Measurements from ENCODE around the gene PHF24. TPM values are rescaled to one million over a fixed set of nuclear protein-coding genes. Genes with fewer than 3 reads are reported as not detected.
A peak's percentile ranks its signal among the peaks of the same experiment; 100 is the strongest.

PHF24 gene
- total RNA-seq, 1 experiment from 2014 or later, result 0.42 TPM

DNA sequence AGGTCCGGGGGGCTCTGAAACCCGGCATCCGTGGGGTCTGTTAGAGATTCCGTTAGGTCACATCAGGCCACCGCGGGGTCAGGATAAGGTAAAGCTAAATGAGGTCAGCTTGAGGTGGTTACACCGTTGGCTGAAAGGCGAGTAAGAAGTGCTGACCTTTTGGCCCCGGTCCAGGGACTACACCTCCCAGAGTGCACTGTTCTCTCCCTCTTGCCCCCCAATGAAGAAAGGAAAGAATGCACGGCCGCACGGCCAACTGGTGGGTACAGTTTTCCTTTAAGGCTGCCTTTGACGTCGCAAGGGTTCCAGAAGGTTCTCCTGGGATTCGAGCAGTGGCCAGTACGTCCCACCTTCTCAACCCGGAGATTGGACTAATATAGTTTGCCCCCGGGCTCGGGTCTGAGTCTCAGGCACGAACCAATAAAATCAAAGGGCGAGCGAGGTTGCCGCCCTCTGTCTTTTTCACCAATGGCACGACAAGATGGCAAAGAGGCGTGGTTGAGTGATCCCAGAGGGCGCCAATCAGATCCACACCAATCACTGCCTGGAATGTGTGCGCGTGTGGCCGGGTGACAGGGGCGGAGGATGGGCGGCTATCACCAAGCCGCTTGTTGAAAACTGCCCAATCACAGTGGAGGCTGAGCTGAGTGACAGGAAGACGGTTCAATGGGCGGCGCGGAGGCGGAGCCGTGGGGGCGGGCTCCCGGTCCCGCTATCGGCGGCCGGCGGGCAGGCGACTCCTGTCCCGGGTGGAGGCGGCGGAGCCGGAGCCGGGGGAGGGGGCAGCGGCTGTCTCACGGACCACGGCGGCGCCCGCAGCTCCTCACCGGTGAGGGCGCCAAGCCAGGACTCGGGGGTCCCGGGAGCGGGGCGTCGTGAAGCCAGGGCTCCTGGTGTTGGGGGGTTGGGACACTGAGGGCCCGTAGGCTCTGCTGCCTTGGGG is 31.2 kb downstream of the PHF24 start, which contains the start of gene DNAJB5:
TSS of gene DNAJB5 (plus strand) at position 743 of the 943 bp plus-strand sequence. CDS start 886 bp downstream, outside the sequence.
- no peaks in the 10 kb centered on the region; the same call in 1 of the 2 replicates for H3K36me3 ChIP-seq (replicated peaks; ENCODE audit: control insufficient read depth, insufficient read depth, low read length)
- peak; percentile 98 for DNase-seq

DNA sequence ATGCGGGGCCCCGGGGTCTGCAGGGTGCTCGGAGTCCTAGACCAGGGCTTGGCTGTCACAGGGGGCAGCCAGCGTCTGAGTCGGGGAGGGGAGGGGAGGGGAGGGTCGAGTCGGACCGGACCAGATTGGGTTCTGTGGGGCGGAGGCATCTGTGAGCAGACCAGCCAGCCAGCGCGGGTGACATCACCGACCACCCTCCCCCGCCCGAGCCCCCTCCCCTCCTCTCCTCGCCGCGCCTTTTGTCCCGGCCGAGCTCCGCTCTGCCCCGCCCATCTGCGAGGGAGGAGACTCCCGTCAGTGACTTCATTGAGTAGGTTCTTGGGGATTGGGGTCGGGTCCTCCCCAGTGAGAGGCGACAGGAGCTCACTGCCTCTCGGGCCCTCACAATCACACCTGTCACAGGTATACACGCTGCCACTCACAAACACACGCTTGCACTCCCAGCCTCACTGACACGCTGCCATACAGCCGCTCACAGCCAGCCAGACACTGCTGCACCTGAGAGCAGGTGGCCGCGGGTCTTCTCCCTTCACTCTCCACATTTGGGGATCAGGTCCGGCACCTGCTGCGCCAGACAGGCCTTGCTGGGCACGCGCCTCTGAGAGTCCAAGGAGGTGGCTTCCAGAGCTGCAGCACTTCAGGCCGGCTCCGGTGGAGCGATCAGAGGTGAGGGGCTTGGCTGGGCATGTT is 32.0 kb downstream of the PHF24 start:
- H3K4me3 ChIP-seq (ENCODE audit: insufficient read depth, low read depth, low read length), result peak overlapping the region; percentile 86
- H3K27me3 ChIP-seq (ENCODE audit: control insufficient read depth, insufficient read depth, low read length), result no peaks in the 10 kb centered on the region
- H3K36me3 ChIP-seq (replicated peaks; ENCODE audit: control insufficient read depth, insufficient read depth, low read length), result peaks cover 4% of the 10 kb centered on the region
- DNase-seq, result peak; percentile 97

More for the DNA sequence above, 31.2 kb downstream of the PHF24 start, which contains the start of gene DNAJB5:
- Histone ChIP-seq H3K27me3 (ENCODE audit: control insufficient read depth, insufficient read depth, low read length) (no peaks in the 10 kb centered on the region), H3K4me3 (ENCODE audit: insufficient read depth, low read depth, low read length) (peak within 1 kb of the TSS; percentile 86)

DNA sequence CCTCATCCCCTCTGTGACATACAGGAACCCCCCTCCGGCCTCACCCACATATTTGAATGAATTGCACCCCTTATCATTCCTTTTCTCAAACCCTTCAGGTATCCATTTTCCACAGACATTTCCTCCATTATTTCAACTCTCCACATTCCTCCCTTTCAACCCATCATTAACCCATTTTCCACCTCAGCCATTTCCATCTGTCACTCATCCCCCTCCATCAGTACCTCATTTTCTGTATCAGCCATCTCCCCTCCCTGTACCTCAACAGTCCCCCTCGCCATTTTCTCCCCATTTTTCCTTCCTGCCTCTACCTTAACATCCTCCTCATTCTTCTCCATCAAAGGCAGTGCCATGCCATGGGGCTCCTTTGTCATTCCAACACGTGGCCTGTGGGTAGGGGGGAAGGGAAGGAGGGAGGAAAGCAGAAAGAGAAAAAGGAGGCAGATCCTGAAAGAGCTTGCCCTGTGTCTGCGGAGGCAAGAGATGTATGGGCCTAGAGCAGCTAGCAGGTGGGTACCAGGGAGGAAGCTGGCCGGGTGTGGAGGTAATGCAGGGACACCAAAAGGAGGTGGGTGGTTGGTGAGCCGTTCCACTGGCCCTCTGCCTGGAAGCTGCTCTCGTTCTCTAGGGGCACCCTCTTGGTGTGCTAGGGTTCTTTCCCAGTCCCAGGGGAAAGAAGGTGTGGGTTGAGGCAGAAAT is 33.0 kb downstream of the PHF24 start:
- peak overlapping the region; percentile 86 for H3K4me3 ChIP-seq (ENCODE audit: insufficient read depth, low read depth, low read length)
- peak; percentile 60 for DNase-seq
- H3K27me3 ChIP-seq (ENCODE audit: control insufficient read depth, insufficient read depth, low read length), result no peaks in the 10 kb centered on the region
- H3K36me3 ChIP-seq (replicated peaks; ENCODE audit: control insufficient read depth, insufficient read depth, low read length), result peaks cover 12% of the 10 kb centered on the region

DNA sequence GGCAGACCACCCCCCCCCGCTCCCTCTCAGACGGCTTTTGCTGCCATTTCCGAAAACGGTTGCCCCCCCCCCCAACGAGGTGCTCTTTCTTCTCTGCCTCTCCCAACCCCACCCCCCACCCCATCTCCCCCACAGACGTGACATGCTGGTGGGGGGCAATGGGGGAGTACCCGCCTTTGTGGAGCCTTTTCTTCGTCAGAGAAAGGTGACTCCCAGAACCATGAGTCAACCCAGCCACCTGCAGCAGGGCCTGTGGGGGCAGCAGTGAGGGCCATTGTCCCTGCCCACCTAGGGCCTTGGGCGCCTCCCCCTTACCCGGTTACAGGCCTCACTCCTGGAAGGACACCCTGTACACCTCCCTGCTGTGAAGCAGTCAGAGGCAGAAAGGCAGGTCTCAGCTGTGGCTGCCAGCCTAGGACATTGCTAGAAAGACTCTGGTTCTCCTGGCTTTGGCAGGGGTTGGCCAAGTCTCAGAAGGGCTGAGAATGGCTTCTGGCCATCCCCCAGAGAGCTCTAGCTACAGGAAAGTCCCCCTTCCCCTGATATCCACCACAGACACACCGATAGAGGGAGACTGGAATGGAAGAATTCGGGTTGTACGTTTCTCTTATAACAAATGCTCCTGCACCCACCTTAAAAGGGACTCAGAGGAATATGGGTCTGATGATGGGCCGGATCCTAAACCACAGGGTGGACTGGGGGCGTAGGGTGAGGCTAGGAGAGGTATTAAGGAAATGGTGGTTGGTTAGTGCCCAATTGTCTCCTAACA is 33.7 kb downstream of the PHF24 start:
- peak overlapping the region; percentile 31 for H3K4me3 ChIP-seq (ENCODE audit: insufficient read depth, low read depth, low read length)
- peak; percentile 78 for DNase-seq
- H3K36me3 ChIP-seq (replicated peaks; ENCODE audit: control insufficient read depth, insufficient read depth, low read length), result peaks cover 18% of the 10 kb centered on the region
- no peaks in the 10 kb centered on the region for H3K27me3 ChIP-seq (ENCODE audit: control insufficient read depth, insufficient read depth, low read length)

DNA sequence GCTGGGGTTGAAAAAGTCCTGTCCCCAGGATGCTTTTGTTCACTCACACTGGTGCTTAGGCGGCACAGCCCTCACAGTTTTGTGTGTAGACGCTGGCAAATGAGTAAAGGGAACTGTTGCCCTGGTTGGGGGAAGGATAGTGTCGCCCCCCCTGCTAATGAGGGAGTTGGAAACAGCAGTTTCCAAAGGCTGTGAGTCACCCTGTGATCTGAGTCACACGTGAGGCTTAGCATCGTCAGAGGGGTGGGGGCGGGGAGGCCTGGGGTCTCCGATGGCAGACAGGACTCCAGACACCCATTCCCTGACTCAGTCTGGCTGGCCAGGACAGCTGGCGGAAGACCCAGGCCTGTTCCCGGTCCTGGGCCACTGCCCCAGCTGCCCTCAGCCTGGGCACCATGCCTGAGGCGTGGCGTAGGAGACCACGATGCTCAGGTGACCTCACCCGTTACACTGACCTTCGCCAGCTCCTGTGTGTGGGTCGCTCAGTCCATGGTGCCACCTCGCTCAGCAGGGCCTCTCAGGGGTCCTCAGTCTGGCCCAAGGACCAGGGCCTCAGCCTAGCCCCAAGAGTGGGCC is 34.4 kb downstream of the PHF24 start:
- peak; percentile 45 for DNase-seq

DNA sequence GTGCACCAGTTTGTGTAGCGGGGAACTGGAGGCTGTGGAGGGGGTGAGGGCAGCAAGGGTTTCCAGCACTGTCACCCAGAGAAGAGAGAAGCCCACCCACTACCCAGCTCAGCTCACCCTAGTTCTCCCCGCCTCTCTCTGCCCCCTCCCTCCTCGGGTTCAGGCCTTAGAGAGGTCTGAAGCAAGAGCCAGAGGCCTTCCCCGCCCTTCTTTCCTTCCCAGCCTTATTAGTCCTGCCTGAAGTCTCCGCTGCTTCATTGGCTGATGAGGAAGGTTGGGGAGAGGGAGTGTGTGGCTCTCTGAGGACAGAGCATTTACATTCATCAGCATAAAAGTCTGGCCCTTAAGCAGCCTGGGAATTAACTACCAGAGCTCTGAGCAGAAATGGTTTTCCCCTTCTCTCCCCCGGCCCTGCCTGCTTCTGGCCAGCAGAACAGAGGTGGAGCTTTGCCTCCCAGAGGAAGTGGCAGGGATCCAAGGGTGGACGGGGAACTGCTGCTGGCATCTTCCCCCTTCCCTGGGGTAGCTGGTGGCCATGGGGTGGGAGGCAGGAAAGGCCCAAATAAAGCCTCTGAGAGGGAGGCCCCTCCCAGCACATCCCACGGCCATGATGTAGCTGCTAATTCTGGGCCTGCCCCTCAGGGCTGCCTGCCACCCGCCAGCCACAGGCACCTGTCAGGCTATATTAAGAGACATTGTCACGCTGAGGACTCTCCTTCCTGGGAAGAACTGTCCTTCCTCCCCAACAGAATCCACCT is 35.6 kb downstream of the PHF24 start:
- peak; percentile 76 for DNase-seq

More for the DNA sequence above, 34.4 kb downstream of the PHF24 start:
- Histone ChIP-seq H3K4me3 (ENCODE audit: insufficient read depth, low read depth, low read length) (no peak overlapping the region), H3K27me3 (ENCODE audit: control insufficient read depth, insufficient read depth, low read length) (no peaks in the 10 kb centered on the region), H3K36me3 (replicated peaks; ENCODE audit: control insufficient read depth, insufficient read depth, low read length) (peaks cover 24% of the 10 kb centered on the region)

DNA sequence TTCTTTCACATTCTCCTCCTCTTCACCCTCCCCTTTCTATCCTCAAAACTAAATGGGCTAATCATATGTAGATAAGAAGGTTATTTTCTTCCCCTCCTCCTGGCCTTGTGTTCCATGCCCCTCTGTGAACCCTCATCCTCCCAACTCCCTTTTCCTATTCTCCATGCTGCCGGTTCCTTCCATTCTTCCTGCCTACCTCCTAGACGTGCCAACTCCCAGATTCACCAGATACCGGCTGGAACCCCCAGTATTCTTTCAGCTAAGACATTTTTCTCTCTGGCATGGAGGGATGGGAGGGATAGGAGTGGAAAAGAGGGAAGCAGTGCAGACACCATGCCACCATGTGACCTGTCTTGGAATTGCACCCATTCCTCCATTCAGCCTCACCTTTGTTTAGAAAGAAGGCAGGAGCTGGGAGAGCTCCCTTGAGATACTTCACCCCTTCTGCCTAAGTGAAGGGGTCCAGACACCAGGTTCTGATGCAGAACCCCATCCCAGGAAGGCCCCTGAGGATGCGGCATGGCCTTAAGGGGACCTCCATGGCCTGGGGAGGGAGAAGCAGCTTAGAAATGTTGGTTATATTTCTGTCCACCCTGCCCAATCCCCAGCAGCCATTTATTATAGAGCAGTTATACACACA is 36.3 kb downstream of the PHF24 start:
- no peak overlapping the region for H3K4me3 ChIP-seq (ENCODE audit: insufficient read depth, low read depth, low read length)
- H3K36me3 ChIP-seq (replicated peaks; ENCODE audit: control insufficient read depth, insufficient read depth, low read length), result peaks cover 28% of the 10 kb centered on the region
- H3K27me3 ChIP-seq (ENCODE audit: control insufficient read depth, insufficient read depth, low read length), result no peaks in the 10 kb centered on the region
- DNase-seq, result peak; percentile 87

More for the DNA sequence above, 35.6 kb downstream of the PHF24 start:
- Histone ChIP-seq H3K4me3 (ENCODE audit: insufficient read depth, low read depth, low read length) (no peak overlapping the region), H3K36me3 (replicated peaks; ENCODE audit: control insufficient read depth, insufficient read depth, low read length) (peaks cover 28% of the 10 kb centered on the region), H3K27me3 (ENCODE audit: control insufficient read depth, insufficient read depth, low read length) (no peaks in the 10 kb centered on the region)

DNA sequence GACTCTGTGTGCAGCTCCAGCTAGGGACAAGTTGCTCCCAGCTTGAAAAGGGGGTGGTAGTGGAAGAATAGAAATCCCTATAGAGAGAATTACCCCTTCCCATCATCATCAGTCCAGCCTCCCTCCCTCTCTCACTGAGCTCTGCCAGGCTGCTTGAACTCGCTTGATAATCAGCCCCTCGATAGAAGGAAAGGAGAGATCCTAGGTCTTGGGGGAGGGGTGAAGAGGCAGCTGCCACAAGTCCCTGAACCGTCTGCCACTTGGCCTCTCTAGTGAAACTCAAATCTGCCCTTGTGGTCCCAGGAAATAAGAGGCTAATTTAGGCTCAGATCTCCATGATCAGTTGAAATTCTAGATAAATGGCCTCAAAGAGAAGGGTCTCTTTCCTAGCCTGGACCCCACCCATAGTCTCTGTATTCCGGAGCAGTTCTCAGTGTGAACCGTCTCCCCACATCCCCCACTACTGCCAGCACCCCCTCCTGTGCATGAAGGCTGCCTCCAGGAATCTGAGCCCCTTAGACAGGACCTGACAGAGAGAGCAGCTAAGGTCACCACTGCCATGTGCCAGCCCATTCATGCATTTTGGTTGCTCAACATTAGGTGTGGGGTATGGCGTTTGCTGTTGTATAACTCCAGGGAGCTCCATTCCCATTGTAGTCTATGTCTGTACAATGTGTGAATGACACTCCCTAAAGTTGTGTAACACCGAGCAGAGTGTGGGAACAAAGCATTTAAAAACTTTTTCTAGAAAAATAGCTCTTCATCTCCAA is 37.0 kb downstream of the PHF24 start:
- no peaks in the 10 kb centered on the region for H3K27me3 ChIP-seq (ENCODE audit: control insufficient read depth, insufficient read depth, low read length)
- H3K4me3 ChIP-seq (ENCODE audit: insufficient read depth, low read depth, low read length), result no peak overlapping the region
- peaks cover 28% of the 10 kb centered on the region for H3K36me3 ChIP-seq (replicated peaks; ENCODE audit: control insufficient read depth, insufficient read depth, low read length)
- DNase-seq, result peak; percentile 20

DNA sequence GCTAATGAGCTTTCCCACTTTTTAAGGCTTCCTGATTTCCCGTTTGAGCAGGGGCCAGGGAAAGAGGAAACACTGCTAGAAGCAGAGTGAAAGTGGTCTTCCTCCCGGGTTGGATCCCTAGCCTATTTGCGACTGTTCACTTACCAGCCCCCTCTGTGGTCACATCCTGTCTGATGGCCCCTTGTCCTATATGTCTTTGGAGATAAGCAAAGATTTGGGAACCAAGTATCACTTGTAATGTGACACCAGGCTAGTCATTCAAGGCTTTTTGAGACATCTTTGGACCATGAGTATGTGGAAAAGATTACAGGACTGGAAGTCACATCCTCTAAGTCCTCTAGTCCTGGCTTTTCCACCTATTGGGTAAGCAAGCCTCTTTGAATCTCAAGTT is 37.6 kb downstream of the PHF24 start:
- DNase-seq, result peak; percentile 4
- peaks cover 28% of the 10 kb centered on the region for H3K36me3 ChIP-seq (replicated peaks; ENCODE audit: control insufficient read depth, insufficient read depth, low read length)

DNA sequence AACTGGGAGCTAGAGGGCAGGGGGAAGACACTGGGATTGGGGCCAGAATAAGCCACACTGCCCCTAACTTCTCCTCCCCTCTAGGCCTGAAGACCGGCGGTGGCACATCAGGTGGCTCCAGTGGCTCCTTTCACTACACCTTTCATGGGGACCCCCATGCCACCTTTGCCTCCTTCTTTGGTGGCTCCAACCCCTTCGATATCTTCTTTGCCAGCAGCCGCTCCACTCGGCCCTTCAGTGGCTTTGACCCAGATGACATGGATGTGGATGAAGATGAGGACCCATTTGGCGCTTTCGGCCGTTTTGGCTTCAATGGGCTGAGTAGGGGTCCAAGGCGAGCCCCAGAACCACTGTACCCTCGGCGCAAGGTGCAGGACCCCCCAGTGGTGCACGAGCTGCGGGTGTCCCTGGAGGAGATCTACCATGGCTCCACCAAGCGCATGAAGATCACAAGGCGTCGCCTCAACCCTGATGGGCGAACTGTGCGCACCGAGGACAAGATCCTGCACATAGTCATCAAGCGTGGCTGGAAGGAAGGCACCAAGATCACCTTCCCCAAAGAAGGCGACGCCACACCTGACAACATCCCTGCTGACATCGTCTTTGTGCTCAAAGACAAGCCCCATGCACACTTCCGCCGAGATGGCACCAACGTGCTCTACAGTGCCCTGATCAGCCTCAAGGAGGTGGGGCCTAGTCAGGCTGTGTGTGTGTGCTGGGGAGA is 38.3 kb downstream of the PHF24 start:
- Histone ChIP-seq H3K4me3 (ENCODE audit: insufficient read depth, low read depth, low read length) (no peak overlapping the region), H3K27me3 (ENCODE audit: control insufficient read depth, insufficient read depth, low read length) (no peaks in the 10 kb centered on the region), H3K36me3 (replicated peaks; ENCODE audit: control insufficient read depth, insufficient read depth, low read length) (peaks cover 28% of the 10 kb centered on the region)
- DNase-seq, result peak; percentile 7

More for the DNA sequence above, 37.6 kb downstream of the PHF24 start:
- Histone ChIP-seq H3K4me3 (ENCODE audit: insufficient read depth, low read depth, low read length) (no peak overlapping the region), H3K27me3 (ENCODE audit: control insufficient read depth, insufficient read depth, low read length) (no peaks in the 10 kb centered on the region)

DNA sequence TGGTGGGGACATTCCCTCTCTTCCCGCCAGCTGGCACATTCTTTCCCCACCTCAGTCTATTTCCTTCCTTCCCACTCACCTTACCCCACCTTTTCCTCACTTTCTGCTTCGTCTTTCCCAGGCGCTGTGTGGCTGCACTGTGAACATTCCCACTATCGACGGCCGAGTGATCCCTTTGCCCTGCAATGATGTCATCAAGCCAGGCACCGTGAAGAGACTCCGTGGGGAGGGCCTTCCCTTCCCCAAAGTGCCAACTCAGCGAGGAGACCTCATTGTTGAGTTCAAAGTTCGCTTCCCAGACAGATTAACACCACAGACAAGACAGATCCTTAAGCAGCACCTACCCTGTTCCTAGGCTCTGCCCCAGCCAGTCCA is 38.8 kb downstream of the PHF24 start:
- Histone ChIP-seq H3K27me3 (ENCODE audit: control insufficient read depth, insufficient read depth, low read length) (no peaks in the 10 kb centered on the region), H3K36me3 (replicated peaks; ENCODE audit: control insufficient read depth, insufficient read depth, low read length) (peaks cover 28% of the 10 kb centered on the region), H3K4me3 (ENCODE audit: insufficient read depth, low read depth, low read length) (no peak overlapping the region)
- peak; percentile 1 for DNase-seq

Data from H7 (cell line).